ENCODE data around the gene SMU1. TPM values are rescaled to one million over a fixed set of nuclear protein-coding genes. Genes with fewer than 3 reads are reported as not detected.

Gene SMU1
- polyA plus RNA-seq, 1 donor = 20.6 TPM

DNA sequence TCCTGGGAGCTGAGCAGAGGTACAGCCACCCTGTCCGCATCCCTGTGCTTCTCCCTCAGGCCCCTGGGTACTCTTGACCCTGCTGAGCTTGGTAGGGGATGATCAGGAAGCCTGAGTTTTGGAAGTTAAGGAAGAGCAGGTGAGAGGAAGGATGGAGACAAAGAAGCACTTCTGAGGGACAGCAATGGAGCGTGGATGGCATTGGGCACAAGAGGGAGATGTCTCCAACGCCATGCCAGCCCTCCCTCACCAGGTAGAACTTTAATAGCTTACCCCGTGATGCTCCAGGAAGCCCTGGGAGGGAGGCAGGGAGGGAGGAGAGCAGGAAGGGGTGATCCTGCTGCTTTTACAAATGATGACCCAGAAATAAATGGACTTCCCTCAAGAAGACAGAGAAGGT is 29.9 kb upstream of the SMU1 start:
- H3K27me3 ChIP-seq (ENCODE audit: control insufficient read depth, insufficient read depth, low read length) = no peaks in the 10 kb centered on the region
- H3K4me3 ChIP-seq (ENCODE audit: low read length) = no peak overlapping the region
- peaks cover 6% of the 10 kb centered on the region for H3K36me3 ChIP-seq (ENCODE audit: control insufficient read depth, insufficient read depth, low read length)
- H3K27ac ChIP-seq (ENCODE audit: low read length) = no peak overlapping the region
- H3K9me3 ChIP-seq (ENCODE audit: control insufficient read depth, low read depth, low read length) = no peaks in the 10 kb centered on the region
- DNase-seq = no peak
- peaks cover 5% of the 10 kb centered on the region for H3K4me1 ChIP-seq (ENCODE audit: control insufficient read depth, insufficient read depth, low read length)
- whole genome bisulfite sequencing (ENCODE audit: insufficient coverage, low lambda C conversion rate) = no CpG with 5 or more reads among the region's 4 CpGs

- H3K27me3 ChIP-seq (ENCODE audit: control insufficient read depth, insufficient read depth, low read length) = no peaks in the 10 kb centered on the region
- H3K36me3 ChIP-seq (ENCODE audit: control insufficient read depth, insufficient read depth, low read length) = peaks cover 4% of the 10 kb centered on the region
- H3K9me3 ChIP-seq (ENCODE audit: control insufficient read depth, low read depth, low read length) = no peaks in the 10 kb centered on the region
- H3K4me3 ChIP-seq (ENCODE audit: low read length) = no peak overlapping the region
- H3K4me1 ChIP-seq (ENCODE audit: control insufficient read depth, insufficient read depth, low read length) = peaks cover 5% of the 10 kb centered on the region
- no peak overlapping the region for H3K27ac ChIP-seq (ENCODE audit: low read length)
- no peak for DNase-seq
- WGBS (ENCODE audit: insufficient coverage, low lambda C conversion rate) = no CpG with 5 or more reads among the region's 1 CpG
Measured at GRCh38 chr9:33105959-33106358, 29.5 kb upstream of the SMU1 start.

GRCh38 chr9:33105504-33105903 is 29.0 kb upstream of the SMU1 start:
- no peak for DNase-seq
- Histone ChIP-seq H3K9me3 (ENCODE audit: control insufficient read depth, low read depth, low read length) (no peaks in the 10 kb centered on the region), H3K4me3 (ENCODE audit: low read length) (no peak overlapping the region), H3K36me3 (ENCODE audit: control insufficient read depth, insufficient read depth, low read length) (peaks cover 4% of the 10 kb centered on the region), H3K4me1 (ENCODE audit: control insufficient read depth, insufficient read depth, low read length) (peaks cover 5% of the 10 kb centered on the region), H3K27ac (ENCODE audit: low read length) (no peak overlapping the region), H3K27me3 (ENCODE audit: control insufficient read depth, insufficient read depth, low read length) (no peaks in the 10 kb centered on the region)
- WGBS (ENCODE audit: insufficient coverage, low lambda C conversion rate) = 86% methylated on average over 2 of the region's 5 CpGs

GRCh38 chr9:33104401-33104800 is 27.9 kb upstream of the SMU1 start:
- H3K4me3 ChIP-seq (ENCODE audit: low read length) = no peak overlapping the region
- no peaks in the 10 kb centered on the region for H3K36me3 ChIP-seq (ENCODE audit: control insufficient read depth, insufficient read depth, low read length)
- no peak overlapping the region for H3K27ac ChIP-seq (ENCODE audit: low read length)
- no peaks in the 10 kb centered on the region for H3K9me3 ChIP-seq (ENCODE audit: control insufficient read depth, low read depth, low read length)
- H3K4me1 ChIP-seq (ENCODE audit: control insufficient read depth, insufficient read depth, low read length) = peaks cover 5% of the 10 kb centered on the region
- no peaks in the 10 kb centered on the region for H3K27me3 ChIP-seq (ENCODE audit: control insufficient read depth, insufficient read depth, low read length)
- DNase-seq = no peak
- WGBS (ENCODE audit: insufficient coverage, low lambda C conversion rate) = 100% methylated on average over 1 of the region's 7 CpGs

DNA sequence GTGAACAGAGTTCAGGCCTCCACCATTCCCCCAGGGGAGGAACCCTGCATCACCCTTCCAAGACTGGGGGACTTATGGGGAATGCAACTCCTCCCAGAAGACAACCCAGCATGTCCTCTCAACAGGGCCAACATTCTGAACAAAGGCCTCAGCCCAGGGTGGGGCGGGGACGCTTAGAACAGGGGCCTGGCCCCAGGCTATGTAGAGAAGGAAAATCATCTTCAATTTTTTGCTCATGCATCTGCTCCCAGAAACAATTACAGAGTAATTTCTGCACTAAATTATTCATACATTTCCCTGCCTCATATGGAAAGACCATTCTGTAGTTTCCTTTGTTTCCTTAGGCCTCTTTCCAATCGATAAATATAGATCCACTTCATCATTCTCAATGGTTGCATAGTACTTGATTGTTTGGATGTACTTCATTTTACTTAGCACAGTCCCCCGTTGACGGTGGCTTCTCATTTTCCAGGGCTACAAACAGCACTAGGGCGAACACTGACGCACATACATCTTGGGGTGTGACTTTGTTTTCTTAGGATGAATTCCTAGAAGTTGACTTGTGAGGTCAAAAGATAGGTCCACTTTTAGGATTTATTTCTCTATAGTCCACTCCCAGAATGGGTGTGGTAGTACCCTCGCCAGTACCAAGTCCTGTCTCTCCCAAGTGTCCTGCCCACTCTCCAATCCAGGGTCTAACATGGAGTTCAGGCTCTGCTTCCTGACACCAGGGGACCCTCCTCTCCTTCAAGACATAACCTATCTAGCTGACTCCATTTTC is 27.2 kb upstream of the SMU1 start:
- no peak overlapping the region for H3K27ac ChIP-seq (ENCODE audit: low read length)
- 100% methylated on average over 1 of the region's 8 CpGs for WGBS (ENCODE audit: insufficient coverage, low lambda C conversion rate)
- no peaks in the 10 kb centered on the region for H3K27me3 ChIP-seq (ENCODE audit: control insufficient read depth, insufficient read depth, low read length)
- no peaks in the 10 kb centered on the region for H3K36me3 ChIP-seq (ENCODE audit: control insufficient read depth, insufficient read depth, low read length)
- H3K9me3 ChIP-seq (ENCODE audit: control insufficient read depth, low read depth, low read length) = no peaks in the 10 kb centered on the region
- no peak overlapping the region for H3K4me3 ChIP-seq (ENCODE audit: low read length)
- no peak for DNase-seq
- H3K4me1 ChIP-seq (ENCODE audit: control insufficient read depth, insufficient read depth, low read length) = peaks cover 5% of the 10 kb centered on the region

DNA sequence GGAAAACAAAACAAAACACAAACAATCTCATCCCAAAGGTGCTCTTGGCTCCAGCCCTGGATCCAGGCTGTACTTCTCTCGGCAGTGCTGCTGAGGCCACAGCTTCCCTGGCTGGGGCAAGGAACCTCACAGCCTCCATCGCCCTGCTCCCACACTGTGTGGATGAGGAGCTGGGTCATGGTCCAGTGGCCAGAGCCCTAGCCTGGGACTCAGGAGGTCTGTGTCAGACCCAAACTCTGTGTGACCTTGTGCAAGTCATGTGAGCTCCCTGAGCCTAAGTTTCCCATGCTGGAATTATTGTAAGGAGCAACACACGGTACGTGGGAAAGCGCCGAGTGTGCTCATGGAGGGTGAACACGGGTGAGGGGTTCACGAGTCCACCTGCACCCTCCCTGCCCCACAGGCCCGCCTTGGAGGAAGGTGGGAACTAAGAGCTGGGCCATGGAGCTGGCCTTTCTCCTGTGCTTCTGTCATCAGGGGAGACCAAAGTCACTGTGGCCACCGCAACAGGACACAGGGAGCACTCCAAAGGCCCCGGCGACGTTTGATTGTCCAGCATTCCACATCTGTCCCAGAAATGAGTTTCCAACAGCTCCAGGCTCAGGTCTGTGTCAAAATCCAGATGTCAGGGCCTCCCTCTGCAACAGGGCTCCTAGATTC is 26.2 kb upstream of the SMU1 start:
- no CpG with 5 or more reads among the region's 13 CpGs for WGBS (ENCODE audit: insufficient coverage, low lambda C conversion rate)
- no peak overlapping the region for H3K27ac ChIP-seq (ENCODE audit: low read length)

DNA sequence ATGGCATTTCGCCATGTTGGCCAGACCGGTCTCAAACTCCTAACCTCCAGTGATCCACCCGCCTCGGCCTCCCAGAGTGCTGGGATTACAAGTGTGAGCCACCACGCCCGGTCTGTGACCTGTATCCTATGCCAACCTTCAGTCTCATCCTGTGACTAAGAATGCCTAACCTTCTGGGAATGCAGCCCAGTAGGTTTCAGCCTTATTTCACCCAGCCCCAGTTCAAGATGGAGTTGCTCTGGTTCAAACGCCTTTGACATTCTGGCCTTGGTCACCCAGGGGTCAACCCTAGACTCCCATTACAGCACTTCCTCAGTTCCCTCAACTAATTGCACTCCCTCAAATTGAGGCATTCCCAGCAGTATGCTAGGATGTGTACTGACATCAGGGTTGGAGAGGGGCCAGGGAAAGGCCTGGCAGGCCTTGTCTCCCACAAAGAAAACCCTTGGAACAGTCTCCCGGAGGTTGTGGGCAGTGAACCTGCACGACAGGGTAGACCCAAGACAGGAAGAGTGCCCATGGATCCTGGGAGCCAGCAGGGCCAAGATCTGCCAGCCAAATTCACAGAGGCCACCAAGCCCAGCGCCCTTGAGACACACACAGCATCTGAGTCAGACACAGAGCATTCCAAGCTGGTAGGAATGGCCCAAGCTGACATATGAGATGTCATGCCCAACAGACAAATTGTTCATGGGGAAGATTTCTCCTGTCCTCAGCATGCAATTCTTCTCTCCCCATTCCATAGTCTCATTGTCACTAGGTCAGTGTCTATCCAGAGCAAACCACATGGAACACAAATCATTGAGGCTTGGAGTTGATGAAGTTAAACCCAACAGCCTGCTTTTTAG is 24.9 kb upstream of the SMU1 start:
- H3K4me1 ChIP-seq (ENCODE audit: control insufficient read depth, insufficient read depth, low read length) = no peaks in the 10 kb centered on the region
- no peak overlapping the region for H3K27ac ChIP-seq (ENCODE audit: low read length)
- no peaks in the 10 kb centered on the region for H3K9me3 ChIP-seq (ENCODE audit: control insufficient read depth, low read depth, low read length)
- H3K27me3 ChIP-seq (ENCODE audit: control insufficient read depth, insufficient read depth, low read length) = no peaks in the 10 kb centered on the region
- no peaks in the 10 kb centered on the region for H3K36me3 ChIP-seq (ENCODE audit: control insufficient read depth, insufficient read depth, low read length)
- no CpG with 5 or more reads among the region's 10 CpGs for WGBS (ENCODE audit: insufficient coverage, low lambda C conversion rate)
- H3K4me3 ChIP-seq (ENCODE audit: low read length) = no peak overlapping the region
- DNase-seq = no peak

More for the DNA sequence above, 26.2 kb upstream of the SMU1 start:
- Histone ChIP-seq H3K4me3 (ENCODE audit: low read length) (no peak overlapping the region), H3K36me3 (ENCODE audit: control insufficient read depth, insufficient read depth, low read length) (no peaks in the 10 kb centered on the region), H3K9me3 (ENCODE audit: control insufficient read depth, low read depth, low read length) (no peaks in the 10 kb centered on the region), H3K4me1 (ENCODE audit: control insufficient read depth, insufficient read depth, low read length) (peaks cover 5% of the 10 kb centered on the region), H3K27me3 (ENCODE audit: control insufficient read depth, insufficient read depth, low read length) (no peaks in the 10 kb centered on the region)
- no peak for DNase-seq

- no CpG with 5 or more reads among the region's 2 CpGs for WGBS (ENCODE audit: insufficient coverage, low lambda C conversion rate)
- no peak overlapping the region for H3K4me3 ChIP-seq (ENCODE audit: low read length)
- H3K27me3 ChIP-seq (ENCODE audit: control insufficient read depth, insufficient read depth, low read length) = no peaks in the 10 kb centered on the region
Measured at GRCh38 chr9:33099754-33100153, 23.3 kb upstream of the SMU1 start.

DNA sequence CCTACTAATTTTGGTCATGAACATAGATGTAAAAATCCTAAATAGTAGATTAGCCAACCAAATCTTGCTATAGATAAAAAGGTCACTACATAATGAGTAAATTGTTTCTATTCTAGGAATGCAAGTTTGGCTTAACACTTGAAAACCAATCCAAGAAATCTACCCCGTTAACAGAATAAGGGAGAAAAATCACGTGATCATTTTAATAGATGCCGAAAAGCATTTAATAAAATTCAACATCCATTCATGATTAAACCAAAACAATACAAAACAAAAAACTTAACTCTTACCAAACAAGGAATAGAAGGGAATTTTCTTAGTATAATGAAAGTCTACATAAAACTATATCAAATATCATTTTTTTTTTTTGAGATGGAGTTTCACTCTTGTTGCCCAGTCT is 20.7 kb upstream of the SMU1 start:
- Histone ChIP-seq H3K4me1 (ENCODE audit: control insufficient read depth, insufficient read depth, low read length) (no peaks in the 10 kb centered on the region), H3K4me3 (ENCODE audit: low read length) (no peak overlapping the region), H3K36me3 (ENCODE audit: control insufficient read depth, insufficient read depth, low read length) (no peaks in the 10 kb centered on the region), H3K9me3 (ENCODE audit: control insufficient read depth, low read depth, low read length) (no peaks in the 10 kb centered on the region), H3K27ac (ENCODE audit: low read length) (no peak overlapping the region), H3K27me3 (ENCODE audit: control insufficient read depth, insufficient read depth, low read length) (no peaks in the 10 kb centered on the region)
- WGBS (ENCODE audit: insufficient coverage, low lambda C conversion rate) = 90% methylated on average over 2 of the region's 3 CpGs
- DNase-seq = no peak

More at GRCh38 chr9:33099754-33100153, 23.3 kb upstream of the SMU1 start:
- Histone ChIP-seq H3K9me3 (ENCODE audit: control insufficient read depth, low read depth, low read length) (no peaks in the 10 kb centered on the region), H3K4me1 (ENCODE audit: control insufficient read depth, insufficient read depth, low read length) (no peaks in the 10 kb centered on the region), H3K27ac (ENCODE audit: low read length) (no peak overlapping the region), H3K36me3 (ENCODE audit: control insufficient read depth, insufficient read depth, low read length) (no peaks in the 10 kb centered on the region)
- no peak for DNase-seq

- no peak overlapping the region for H3K4me3 ChIP-seq (ENCODE audit: low read length)
- no peaks in the 10 kb centered on the region for H3K27me3 ChIP-seq (ENCODE audit: control insufficient read depth, insufficient read depth, low read length)
- H3K27ac ChIP-seq (ENCODE audit: low read length) = no peak overlapping the region
- H3K9me3 ChIP-seq (ENCODE audit: control insufficient read depth, low read depth, low read length) = no peaks in the 10 kb centered on the region
- 70% methylated on average over 4 of the region's 5 CpGs for WGBS (ENCODE audit: insufficient coverage, low lambda C conversion rate)
- DNase-seq = no peak
- no peaks in the 10 kb centered on the region for H3K4me1 ChIP-seq (ENCODE audit: control insufficient read depth, insufficient read depth, low read length)
- no peaks in the 10 kb centered on the region for H3K36me3 ChIP-seq (ENCODE audit: control insufficient read depth, insufficient read depth, low read length)
Measured at GRCh38 chr9:33092634-33093033, 16.2 kb upstream of the SMU1 start.
